Activated naive CD8-positive, alpha-beta T cell treated with anti-CD3 and anti-CD28 coated beads for 36 hours (primary cell): Measurements from ENCODE around the gene KIF2C. TPM values are rescaled to one million over a fixed set of nuclear protein-coding genes. Genes with fewer than 3 reads are reported as not detected.

Source experiments
- DNase-seq: peaks from one replicate; pipeline ENCODE4 v3.0.0; 2021
- H3K27ac Mint-ChIP-seq: one replicate; pipeline ENCODE4 v1.8.0; 2022; ENCODE audit warnings: mild to moderate bottlenecking, moderate library complexity, mixed read lengths
- H3K27me3 Mint-ChIP-seq: one replicate; pipeline ENCODE4 v1.8.0; 2022; ENCODE audit warnings: mild to moderate bottlenecking, mixed read lengths
- H3K36me3 Mint-ChIP-seq: one replicate; pipeline ENCODE4 v1.8.0; 2021; ENCODE audit warnings: mild to moderate bottlenecking, mixed read lengths
- H3K4me1 Mint-ChIP-seq: one replicate; pipeline ENCODE4 v1.8.0; 2021; ENCODE audit warnings: mixed read lengths
- H3K4me3 Mint-ChIP-seq: one replicate; pipeline ENCODE4 v1.8.0; 2022; ENCODE audit warnings: mild to moderate bottlenecking, moderate library complexity, mixed read lengths
- H3K9me3 Mint-ChIP-seq: one replicate; pipeline ENCODE4 v1.8.0; 2022; ENCODE audit warnings: mixed read lengths
- total RNA-seq, 2 experiments: library from RNA; stranded (reverse); gene quantifications; one replicate each; pipeline ENCODE4 v1.2.3, GENCODE V29; 2021

The KIF2C gene
- total RNA-seq, 2 experiments from 2014 or later, result 65.0 to 71.0 TPM

DNA sequence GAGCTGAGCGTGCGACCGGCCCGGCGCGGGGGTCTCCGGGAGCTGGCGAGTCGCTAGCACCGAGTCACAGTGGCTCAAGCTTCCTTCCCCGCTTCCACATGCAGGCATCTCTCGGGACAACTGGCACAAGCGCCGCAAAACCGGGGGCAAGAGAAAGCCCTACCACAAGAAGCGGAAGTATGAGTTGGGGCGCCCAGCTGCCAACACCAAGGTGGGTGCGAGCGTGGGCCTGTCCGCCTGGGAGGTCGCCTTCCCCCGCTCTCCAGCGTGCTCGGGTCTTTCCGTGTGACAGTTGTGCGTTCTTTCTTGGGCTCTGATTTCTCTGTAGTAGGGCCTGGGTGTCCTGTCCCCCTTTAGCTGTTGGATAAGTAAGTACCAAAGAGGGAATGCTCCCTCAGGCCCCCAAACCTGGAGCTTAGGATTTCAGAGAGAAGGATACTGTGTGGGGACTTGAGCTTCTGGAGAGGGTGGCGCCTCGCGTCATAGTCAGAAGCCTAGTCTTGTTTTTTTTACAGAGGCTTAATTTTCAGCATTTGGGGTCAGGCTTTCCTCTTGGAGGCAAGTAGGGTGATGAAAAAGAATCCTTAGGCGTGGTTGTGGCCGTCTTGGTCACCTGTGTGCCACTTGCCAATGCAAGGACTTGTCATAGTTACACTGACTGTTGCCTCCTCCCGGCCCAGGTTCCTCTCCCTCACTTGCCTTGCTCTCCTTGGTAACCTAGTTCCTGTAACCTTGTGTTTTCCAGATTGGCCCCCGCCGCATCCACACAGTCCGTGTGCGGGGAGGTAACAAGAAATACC lies 36.5 kb downstream of the KIF2C start:
- peak; percentile 37 for DNase-seq
- no peaks in the 10 kb centered on the region for H3K9me3 Mint-ChIP-seq
- peak overlapping the region; percentile 97 for H3K27ac Mint-ChIP-seq
- peaks cover 66% of the 10 kb centered on the region for H3K36me3 Mint-ChIP-seq
- peaks cover 33% of the 10 kb centered on the region for H3K4me1 Mint-ChIP-seq
- H3K27me3 Mint-ChIP-seq, result no peaks in the 10 kb centered on the region
- H3K4me3 Mint-ChIP-seq, result peak overlapping the region; percentile 94

DNA sequence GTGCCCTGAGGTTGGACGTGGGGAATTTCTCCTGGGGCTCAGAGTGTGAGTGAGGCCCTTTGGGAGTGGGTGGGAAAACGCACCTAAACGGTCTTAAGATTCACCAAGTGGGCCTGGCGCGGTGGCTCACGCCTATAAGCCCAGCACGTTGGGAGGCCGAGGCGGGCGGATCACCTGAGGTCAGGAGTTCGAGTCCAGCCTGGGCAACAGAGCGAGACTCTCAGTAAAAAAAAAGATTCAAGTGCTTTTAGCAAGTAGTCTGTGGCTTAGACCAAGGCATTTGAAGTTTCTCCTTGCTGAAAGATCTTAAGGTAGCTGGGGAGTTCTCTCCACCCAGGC lies 37.1 kb downstream of the KIF2C start:
- Mint-ChIP-seq H3K4me1 (peaks cover 35% of the 10 kb centered on the region), H3K27ac (peak overlapping the region; percentile 97), H3K4me3 (peak overlapping the region; percentile 94), H3K27me3 (no peaks in the 10 kb centered on the region), H3K36me3 (peaks cover 72% of the 10 kb centered on the region), H3K9me3 (no peaks in the 10 kb centered on the region)
- no peak for DNase-seq

DNA sequence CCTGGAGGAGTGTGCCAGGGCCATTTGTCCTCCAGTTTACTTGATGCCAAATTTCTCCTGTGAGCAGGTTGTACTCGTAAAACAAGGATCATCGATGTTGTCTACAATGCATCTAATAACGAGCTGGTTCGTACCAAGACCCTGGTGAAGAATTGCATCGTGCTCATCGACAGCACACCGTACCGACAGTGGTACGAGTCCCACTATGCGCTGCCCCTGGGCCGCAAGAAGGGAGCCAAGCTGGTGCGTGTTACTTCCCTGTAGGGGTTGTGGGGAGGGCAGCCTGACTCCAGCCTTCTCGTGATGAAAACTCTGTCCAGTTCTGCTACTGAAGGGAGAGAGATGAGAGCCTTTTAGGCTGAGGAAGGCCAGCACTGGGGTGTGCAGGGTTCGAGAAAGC lies 37.9 kb downstream of the KIF2C start:
- peaks cover 78% of the 10 kb centered on the region for H3K36me3 Mint-ChIP-seq
- H3K27me3 Mint-ChIP-seq, result no peaks in the 10 kb centered on the region
- peaks cover 35% of the 10 kb centered on the region for H3K4me1 Mint-ChIP-seq

DNA sequence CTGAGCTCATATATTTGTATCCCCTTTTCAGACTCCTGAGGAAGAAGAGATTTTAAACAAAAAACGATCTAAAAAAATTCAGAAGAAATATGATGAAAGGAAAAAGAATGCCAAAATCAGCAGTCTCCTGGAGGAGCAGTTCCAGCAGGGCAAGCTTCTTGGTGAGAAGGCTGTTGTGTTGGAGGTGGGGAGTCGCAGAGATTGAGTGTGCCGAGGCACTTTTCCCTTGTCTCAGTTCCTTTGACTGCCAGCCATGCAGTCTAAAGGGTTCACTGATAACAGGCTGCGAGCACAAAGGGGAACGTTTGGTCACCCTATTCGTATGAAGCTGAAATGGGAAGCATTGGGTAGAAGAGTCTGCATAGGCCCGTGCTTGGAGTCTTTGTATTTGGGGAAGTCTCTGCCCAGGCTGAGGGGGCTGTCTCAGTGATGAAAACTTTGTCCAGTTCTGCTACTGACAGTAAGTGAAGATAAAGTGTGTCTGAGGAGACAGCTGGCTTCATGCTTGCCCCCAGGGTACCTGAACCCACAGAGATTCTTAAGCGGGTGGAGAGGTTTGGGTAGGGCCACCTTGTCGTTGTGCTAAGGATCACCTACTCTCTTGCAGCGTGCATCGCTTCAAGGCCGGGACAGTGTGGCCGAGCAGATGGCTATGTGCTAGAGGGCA lies 38.5 kb downstream of the KIF2C start:
- H3K4me3 Mint-ChIP-seq, result peak overlapping the region; percentile 94

More for the DNA sequence above, 37.9 kb downstream of the KIF2C start:
- H3K9me3 Mint-ChIP-seq, result no peaks in the 10 kb centered on the region
- DNase-seq, result no peak
- peak overlapping the region; percentile 97 for H3K27ac Mint-ChIP-seq
- H3K4me3 Mint-ChIP-seq, result peak overlapping the region; percentile 94

DNA sequence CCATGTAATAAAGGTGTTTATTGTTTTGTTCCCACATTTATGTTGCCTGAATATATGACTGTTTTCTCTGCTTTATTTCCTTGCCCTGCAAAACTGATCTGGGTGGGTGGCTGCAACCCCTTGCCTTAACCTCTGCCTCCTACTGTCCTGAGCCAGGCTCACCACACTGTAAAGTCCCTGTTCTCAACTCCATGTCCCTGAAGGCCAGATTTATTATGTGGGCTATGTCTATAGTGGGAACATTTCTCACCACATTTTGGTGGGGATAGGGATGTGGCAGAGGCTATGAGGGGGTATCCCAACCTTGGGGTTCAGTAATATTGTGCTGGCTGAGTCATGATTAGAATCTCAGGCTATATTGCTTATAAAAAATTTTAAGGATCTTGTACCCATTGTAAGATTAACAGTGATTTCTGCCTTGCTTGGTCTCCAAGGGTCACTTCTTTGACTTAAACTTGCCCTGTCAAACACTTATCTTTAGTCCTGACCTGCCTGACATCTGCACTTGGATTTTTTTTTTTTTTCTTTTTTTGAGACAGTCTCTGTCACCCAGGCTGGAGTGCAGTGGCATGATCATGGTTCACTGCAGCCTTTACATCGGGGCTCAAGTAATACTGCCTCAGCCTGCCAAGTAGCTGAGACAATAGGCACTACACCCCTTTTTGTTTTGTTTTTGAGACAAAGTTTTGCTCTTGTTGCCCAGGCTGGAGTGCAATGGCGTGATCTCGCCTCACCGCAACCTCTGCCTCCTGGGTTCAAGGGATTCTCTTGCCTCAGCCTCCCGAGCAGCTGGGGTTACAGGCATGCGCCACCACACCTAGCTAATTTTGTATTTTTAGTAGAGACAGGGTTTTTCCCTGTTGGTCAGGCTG lies 39.3 kb downstream of the KIF2C start:
- Mint-ChIP-seq H3K36me3 (peaks cover 76% of the 10 kb centered on the region), H3K9me3 (no peaks in the 10 kb centered on the region), H3K27ac (peak overlapping the region; percentile 85), H3K27me3 (no peaks in the 10 kb centered on the region), H3K4me1 (peaks cover 40% of the 10 kb centered on the region), H3K4me3 (peak overlapping the region; percentile 94)
- DNase-seq, result no peak

More for the DNA sequence above, 38.5 kb downstream of the KIF2C start:
- H3K4me1 Mint-ChIP-seq, result peaks cover 35% of the 10 kb centered on the region
- H3K9me3 Mint-ChIP-seq, result no peaks in the 10 kb centered on the region
- peaks cover 75% of the 10 kb centered on the region for H3K36me3 Mint-ChIP-seq
- H3K27ac Mint-ChIP-seq, result peak overlapping the region; percentile 97
- no peak for DNase-seq
- no peaks in the 10 kb centered on the region for H3K27me3 Mint-ChIP-seq

DNA sequence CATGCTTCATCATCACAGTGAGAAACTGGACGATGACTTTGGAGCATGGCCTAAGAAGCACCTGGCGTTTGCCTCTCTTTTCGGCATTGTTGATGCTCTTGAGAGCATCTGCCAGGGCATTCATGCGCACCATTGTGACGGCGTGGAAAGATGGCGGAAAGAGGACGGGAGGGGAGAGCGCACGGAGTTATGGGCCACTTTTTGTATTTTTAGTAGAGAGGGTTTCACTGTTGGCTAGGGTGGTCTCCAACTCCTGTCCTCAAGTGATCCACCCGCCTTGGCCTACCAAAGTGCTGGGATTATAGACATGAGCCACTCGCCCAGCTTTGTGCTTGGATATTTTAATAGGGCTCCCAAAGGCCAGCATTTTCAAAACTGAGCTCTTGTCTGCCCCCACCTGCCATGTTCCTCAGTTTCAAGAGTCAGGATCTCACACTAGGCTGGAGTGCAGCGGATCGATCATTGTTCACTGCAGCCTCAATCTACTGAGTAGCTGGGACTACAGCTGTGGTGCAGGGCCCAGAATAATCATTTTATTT lies 41.0 kb downstream of the KIF2C start:
- DNase-seq, result no peak
- Mint-ChIP-seq H3K4me1 (peaks cover 45% of the 10 kb centered on the region), H3K27me3 (no peaks in the 10 kb centered on the region), H3K4me3 (no peak overlapping the region), H3K9me3 (no peaks in the 10 kb centered on the region), H3K27ac (peak overlapping the region; percentile 42), H3K36me3 (peaks cover 68% of the 10 kb centered on the region)

DNA sequence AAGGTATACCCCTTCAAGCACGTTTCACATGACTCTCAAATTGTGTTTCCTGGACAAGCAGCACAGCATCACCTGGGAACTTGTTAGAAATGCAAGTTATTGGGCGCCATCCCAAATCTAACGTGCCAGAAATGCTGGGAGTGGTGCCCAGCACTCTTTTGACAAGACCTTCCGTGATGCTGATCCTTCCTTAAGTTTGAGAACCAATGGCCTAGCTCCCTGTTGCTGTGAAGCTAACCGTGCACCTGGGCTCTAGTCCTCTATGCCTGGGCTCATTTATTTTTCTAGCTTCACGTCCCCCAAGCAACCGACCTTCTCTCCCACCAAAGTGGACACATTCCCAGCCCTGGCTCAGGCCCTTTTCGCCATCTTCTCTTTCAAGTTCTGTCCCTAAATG lies 44.1 kb downstream of the KIF2C start:
- peaks cover 38% of the 10 kb centered on the region for H3K36me3 Mint-ChIP-seq
- no peaks in the 10 kb centered on the region for H3K9me3 Mint-ChIP-seq
- H3K4me1 Mint-ChIP-seq, result peaks cover 38% of the 10 kb centered on the region
- no peaks in the 10 kb centered on the region for H3K27me3 Mint-ChIP-seq
- H3K4me3 Mint-ChIP-seq, result peak overlapping the region; percentile 68
- no peak for DNase-seq
- peak overlapping the region; percentile 71 for H3K27ac Mint-ChIP-seq

DNA sequence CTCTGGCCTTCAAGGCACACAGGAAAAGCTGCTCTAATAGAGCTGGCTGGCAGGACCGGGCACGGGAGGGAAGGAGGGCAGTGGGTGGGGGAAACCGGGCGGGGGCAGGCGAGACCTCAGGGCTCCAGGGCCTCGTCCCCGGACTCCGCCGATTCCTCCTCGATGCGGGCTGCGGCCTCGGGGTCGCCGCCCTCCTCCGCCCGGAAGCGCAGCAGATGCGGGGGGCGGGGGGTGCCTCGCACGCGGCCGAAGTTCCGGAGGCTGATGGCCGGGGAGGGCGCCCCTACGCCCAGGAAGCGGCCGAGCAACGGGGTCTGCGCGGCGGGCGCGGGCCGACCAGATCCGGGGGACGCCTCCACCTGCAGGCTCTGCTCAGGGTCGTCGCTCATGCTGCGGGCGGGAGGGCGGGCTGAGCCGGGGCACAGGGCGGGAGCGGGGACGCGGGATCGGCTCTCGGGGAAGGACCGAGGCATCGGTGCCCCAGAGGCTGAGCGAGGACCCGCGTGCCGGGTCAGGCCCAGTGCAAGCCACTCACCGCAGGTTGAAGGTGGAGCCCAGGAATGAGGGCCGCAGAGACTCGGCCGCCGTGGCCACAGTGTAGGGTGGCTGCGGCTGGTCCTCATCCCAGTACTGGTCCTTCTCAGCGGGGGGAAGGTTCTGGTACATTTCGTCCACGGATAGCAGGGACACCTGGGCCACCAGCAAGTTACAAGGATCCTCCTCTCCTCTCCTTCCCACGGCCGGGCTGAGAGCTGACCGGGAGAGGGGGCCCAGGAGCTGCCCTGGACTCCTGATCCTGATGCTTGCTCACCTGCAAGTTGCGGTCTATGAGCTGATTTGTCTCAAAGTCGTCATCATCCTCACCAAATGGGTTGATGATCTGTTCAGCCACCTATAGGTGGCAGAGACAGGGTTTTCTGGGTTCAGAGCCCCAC lies 44.7 kb downstream of the KIF2C start:
- DNase-seq, result peak; percentile 55
- H3K27me3 Mint-ChIP-seq, result no peaks in the 10 kb centered on the region
- H3K4me1 Mint-ChIP-seq, result peaks cover 36% of the 10 kb centered on the region

DNA sequence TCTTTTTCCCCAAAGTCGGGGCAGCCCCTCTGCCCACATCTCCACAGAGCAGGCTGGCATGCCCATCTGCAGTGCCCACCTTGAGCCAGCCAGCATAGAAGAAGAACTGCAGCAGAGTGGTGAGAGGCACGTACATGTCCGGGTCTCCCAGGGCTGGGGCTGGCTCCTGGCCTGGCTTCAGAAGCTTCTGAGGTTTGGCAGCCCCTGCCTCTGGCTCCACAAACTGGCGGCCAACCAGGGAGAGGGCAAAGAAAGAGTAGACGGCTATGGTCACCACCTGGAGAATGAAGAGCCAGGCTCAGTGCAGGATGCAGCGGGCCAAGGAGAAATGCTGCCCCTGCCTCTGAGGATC lies 45.4 kb downstream of the KIF2C start:
- Mint-ChIP-seq H3K9me3 (no peaks in the 10 kb centered on the region), H3K36me3 (peaks cover 25% of the 10 kb centered on the region), H3K27ac (peak overlapping the region; percentile 86), H3K27me3 (no peaks in the 10 kb centered on the region), H3K4me3 (peak overlapping the region; percentile 81), H3K4me1 (peaks cover 36% of the 10 kb centered on the region)
- DNase-seq, result no peak

More for the DNA sequence above, 44.7 kb downstream of the KIF2C start:
- no peaks in the 10 kb centered on the region for H3K9me3 Mint-ChIP-seq
- H3K36me3 Mint-ChIP-seq, result peaks cover 31% of the 10 kb centered on the region
- H3K4me3 Mint-ChIP-seq, result peak overlapping the region; percentile 81
- peak overlapping the region; percentile 86 for H3K27ac Mint-ChIP-seq

DNA sequence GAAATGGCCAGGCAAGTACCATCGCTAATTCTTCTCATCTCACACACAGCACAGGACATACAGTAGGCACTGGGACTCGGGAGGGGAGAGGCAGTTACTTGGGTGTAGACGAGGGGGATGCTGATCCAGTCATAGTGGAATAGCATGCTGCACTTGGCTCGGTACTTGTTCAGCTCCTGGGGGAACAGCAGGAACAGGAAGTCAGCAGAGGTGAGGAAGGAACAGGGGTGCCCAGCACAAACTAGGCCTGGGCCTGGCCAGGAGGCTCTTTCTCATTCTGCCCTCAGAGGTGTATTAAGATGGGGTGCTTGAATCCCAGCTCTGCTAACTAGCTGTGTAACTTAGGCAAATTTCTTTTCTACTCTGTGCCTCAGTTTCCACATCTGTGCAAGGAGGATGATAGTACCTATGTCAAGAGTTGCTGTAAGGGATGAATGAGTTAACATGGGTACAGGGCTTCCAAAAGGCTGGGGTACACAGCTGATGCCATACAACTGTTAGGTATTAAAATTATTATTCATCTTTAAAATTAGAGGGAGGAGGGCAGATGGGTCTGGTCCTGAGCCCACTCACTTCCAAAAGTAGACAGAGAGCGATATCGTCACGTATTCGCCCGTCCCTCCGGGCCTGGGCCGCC lies 46.0 kb downstream of the KIF2C start:
- DNase-seq, result no peak
- no peaks in the 10 kb centered on the region for H3K27me3 Mint-ChIP-seq
- H3K27ac Mint-ChIP-seq, result peak overlapping the region; percentile 86
- H3K4me1 Mint-ChIP-seq, result peaks cover 32% of the 10 kb centered on the region
- H3K4me3 Mint-ChIP-seq, result peak overlapping the region; percentile 81
- H3K9me3 Mint-ChIP-seq, result no peaks in the 10 kb centered on the region
- H3K36me3 Mint-ChIP-seq, result peaks cover 19% of the 10 kb centered on the region

DNA sequence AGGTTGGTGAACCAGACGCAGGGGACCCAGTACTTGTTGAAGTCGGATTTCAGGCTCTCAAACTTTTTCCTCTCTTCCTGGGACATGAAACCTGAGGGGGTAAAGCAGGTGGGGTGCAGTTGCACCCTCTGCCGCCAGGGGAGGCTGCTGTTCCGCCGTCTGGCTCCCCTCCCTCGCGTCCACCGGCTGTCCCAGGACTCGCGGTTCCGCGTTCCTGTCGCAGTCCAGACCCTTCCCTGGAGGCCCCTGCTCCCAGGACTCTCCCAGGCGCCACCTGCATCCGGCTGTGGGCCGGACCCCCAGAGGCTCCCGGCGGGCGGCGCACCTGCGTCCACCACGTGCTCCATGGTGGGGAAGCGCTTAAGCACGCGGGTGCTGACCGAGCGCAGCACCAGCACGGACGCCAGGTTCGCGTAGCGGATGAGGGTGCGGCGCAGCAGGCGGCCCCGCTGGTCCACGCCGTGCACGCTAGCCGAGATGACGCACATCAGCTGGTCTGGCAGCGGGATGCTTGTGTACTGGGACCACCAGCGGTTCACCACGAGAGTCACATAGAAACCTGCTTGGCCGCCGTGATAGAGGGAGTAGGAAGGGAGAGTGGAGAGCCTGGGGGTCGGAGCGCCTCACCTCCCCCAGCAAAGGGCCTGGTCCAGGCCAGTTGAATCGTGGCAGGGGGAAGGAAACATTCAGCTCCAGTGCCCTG lies 46.7 kb downstream of the KIF2C start:
- peaks cover 13% of the 10 kb centered on the region for H3K36me3 Mint-ChIP-seq
- H3K4me1 Mint-ChIP-seq, result peaks cover 35% of the 10 kb centered on the region
- H3K27me3 Mint-ChIP-seq, result no peaks in the 10 kb centered on the region
- DNase-seq, result peak; percentile 81
- peak overlapping the region; percentile 81 for H3K4me3 Mint-ChIP-seq
- peak overlapping the region; percentile 86 for H3K27ac Mint-ChIP-seq
- no peaks in the 10 kb centered on the region for H3K9me3 Mint-ChIP-seq

DNA sequence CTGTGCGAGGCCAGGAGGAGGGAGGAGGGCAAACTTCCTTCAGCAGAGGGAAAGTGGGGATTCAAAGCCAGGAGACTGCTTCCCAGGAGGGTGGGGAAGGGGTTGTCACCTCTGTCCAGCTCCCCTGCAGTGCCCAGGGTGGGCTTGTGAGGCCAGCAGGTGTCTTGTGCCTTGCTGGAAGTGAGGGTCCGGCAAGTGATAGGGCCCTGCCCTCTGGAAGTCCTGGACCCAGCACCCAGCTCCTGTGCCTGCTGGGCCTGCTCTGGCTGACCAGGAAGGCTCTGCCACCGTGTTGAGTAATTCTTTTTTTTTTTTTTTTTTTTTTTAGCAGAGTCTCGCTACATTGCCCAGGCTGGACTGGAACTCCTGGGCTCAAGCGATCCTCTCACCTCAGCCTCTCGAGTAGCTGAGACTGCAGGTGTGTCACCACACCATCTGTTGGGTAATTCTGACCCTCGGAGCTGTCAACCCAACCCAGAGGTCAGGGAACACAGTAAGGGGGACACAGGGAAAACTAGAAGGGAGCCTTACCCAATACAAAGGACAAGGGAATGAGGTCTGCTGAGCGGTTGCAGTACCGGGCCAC lies 47.3 kb downstream of the KIF2C start:
- no peak for DNase-seq
- no peaks in the 10 kb centered on the region for H3K9me3 Mint-ChIP-seq
- peaks cover 7% of the 10 kb centered on the region for H3K36me3 Mint-ChIP-seq
- no peaks in the 10 kb centered on the region for H3K27me3 Mint-ChIP-seq
- peaks cover 33% of the 10 kb centered on the region for H3K4me1 Mint-ChIP-seq
- peak overlapping the region; percentile 81 for H3K4me3 Mint-ChIP-seq
- peak overlapping the region; percentile 86 for H3K27ac Mint-ChIP-seq

DNA sequence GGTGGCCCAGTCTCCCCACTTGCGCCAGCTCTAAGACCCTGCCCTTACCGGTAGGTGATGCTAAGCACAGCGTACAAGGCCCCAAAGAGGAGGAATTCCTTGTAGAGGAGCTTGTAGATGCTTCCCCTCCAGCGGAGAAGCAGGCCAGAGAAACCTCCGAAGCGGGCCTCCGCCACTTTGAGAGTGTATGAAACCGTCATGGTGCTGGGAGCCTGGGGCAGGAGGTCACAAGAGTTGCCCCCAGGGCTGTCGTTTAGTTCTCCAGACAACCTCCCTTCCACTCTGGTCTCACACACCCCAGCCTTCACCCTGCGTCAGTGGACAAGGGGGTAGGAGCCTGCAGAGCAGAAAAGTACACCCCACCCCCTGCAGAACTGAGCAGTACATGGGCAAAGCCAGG lies 47.9 kb downstream of the KIF2C start:
- no peaks in the 10 kb centered on the region for H3K27me3 Mint-ChIP-seq
- peaks cover 32% of the 10 kb centered on the region for H3K4me1 Mint-ChIP-seq
- H3K36me3 Mint-ChIP-seq, result peaks cover 4% of the 10 kb centered on the region
- no peak overlapping the region for H3K27ac Mint-ChIP-seq
- no peaks in the 10 kb centered on the region for H3K9me3 Mint-ChIP-seq
- H3K4me3 Mint-ChIP-seq, result no peak overlapping the region
- DNase-seq, result no peak
